Erythroblast (primary cell): ENCODE results near the gene CHTOP.
"Not testable (repeated sequence)": the region's sequence is repeated elsewhere in the genome, so short reads cannot be mapped to it uniquely, and the experiment has no call there.

Experiments
- GATA1 ChIP-seq: IDR thresholded peaks from 2 replicates; pipeline ENCODE4 v1.6.1; 2011; ENCODE audit warnings: low read depth, mild to moderate bottlenecking, control low read depth, low read length, moderate library complexity
- POLR2A ChIP-seq: IDR thresholded peaks from 2 replicates; pipeline ENCODE4 v1.6.1; 2011; ENCODE audit warnings: mild to moderate bottlenecking, low read length

GRCh38 chr1:153668672-153669071 is 34.8 kb downstream of the CHTOP start:
- TF ChIP-seq POLR2A, GATA1: not testable (repeated sequence)
